SKM-1 (cell line): Measurements from ENCODE around the gene SPRR3.
"Not testable (repeated sequence)": the region's sequence is repeated elsewhere in the genome, so short reads cannot be mapped to it uniquely, and the experiment has no call there.

Source experiments
- DNase-seq: peaks from one replicate; lab custom pipeline; 2025; ENCODE audit not compliant: unreplicated experiment; lab: John Stamatoyannopoulos, UW

SPRR3 gene

DNA sequence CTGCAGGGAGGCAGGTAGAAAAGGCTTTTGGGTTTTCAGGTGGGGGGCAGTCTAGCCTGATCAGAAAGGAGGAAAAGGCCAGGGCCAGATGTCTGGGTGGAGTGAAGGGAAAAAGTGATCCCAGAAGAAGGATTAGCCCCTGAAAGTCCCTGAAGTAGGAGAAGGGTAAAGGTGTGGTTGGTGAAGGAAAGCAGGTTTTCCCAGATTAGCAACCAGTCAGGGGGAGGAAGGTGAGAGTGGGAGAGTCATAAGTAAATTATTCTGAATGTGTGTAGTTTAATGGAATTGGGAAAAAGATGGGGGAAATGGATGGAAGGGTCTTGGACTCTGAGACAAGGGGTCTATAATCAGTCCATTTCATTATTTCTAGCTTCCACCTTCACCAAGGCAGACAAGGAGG is 18.3 kb upstream of the SPRR3 start:
- no peak for DNase-seq

GRCh38 chr1:152983743-152984142 is 17.8 kb upstream of the SPRR3 start, which contains the start of gene SPRR1A:
TSS of gene SPRR1A (plus strand) at chr1:152984081. CDS start at chr1:152985231, 1,150 bp downstream.
- no peak for DNase-seq

DNA sequence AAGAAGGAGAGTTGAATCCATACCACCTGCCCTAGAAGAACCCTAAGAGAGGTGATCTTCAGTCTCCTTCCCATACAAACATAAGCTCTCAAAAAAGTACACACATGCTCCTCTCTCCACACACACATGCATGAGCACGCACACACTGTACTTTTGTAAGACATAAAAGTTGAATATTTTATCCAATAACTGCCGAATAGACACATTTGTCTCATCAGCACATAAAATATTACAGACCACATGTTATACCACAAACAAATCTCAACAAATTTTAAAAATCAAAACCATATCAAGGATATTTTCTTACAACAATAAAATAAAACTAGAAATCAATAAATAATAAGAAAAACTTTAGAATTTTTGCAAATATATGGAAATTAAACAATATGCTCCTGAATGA is 15.0 kb upstream of the SPRR3 start:
- DNase-seq, result no peak

- no peak for DNase-seq
Observed at GRCh38 chr1:152993186-152993585, 8.4 kb upstream of the SPRR3 start.

GRCh38 chr1:152995842-152996241 is 5.7 kb upstream of the SPRR3 start:
- DNase-seq, result no peak

DNA sequence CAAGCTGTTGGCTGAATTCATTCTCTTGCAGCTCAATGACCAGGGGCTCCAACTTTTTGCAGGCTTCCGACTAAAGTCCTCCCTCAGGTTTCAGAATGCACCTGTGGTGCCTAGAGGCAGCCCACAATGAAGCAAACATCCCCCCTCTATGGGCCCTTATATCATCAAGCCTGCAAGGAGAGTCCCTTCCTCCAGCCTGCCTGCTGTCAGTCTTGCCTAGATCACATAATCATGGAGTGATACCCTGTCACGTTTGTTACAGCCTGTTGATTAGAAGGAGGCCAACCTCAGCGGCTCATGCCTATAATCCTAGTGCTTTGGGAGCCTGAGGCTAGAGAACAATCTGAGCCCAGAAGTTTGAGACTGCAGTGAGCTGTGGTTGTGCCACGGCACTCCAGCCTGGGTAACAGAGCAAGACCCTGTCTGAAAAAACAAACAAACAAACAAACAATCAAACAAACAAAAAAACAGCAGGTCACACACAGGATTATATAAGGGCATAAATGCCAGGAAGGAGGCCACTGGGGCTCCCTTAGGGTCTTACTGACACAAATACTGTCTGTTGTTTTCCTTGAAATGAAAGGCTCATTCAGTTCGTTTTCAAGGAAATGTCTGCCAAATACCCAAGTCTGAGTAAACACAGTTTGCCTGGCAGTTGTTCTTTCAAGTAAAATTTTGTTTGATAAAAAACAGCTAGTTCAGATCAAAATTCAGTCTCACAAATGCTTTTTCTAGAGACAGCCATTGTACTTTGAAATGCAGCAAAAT is 4.7 kb upstream of the SPRR3 start:
- no peak for DNase-seq

DNA sequence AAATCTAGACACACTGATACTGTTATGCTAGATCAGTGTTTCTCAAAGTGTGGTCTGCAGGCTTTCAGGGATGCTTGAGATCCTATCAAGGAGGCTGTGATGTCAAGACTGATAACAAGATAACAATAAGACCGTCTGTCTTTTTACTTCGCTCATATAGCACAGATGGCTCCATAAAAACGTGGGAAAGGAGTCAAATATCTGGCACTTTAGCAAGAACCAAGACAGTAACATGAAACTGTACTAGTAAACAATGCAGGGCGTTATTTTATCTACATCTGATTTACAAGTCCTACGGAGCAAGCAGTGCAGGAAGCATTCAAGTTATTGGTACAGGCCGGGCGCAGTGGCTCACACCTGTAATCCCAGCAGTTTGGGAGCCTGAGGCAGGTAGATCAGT is 3.6 kb upstream of the SPRR3 start:
- DNase-seq, result no peak

- DNase-seq, result no peak
Observed at GRCh38 chr1:152998476-152998875, 3.1 kb upstream of the SPRR3 start.

DNA sequence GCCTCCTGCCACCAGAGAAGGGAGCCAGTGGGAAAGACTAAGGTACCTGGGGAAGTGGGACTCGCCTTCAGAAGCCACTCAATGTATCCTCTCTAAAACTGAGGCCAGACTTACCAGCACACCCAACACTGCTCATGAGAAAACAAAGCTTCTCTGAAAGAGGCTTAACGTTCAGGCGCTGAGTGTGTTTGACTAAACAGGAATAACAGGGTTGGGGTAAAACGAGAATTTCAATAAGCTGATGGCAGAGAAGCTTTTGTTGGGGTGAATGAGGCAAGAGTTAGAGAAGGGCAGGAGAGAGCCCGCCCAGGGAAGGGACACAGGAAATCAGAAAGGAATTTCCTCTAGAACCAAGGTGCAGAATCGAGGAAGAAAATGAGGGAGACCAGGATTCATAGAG is 1.7 kb upstream of the SPRR3 start:
- DNase-seq, result no peak

GRCh38 chr1:153000294-153000693 is 1.3 kb upstream of the SPRR3 start:
- no peak for DNase-seq

GRCh38 chr1:153011235-153011758 is 9.7 kb downstream of the SPRR3 start:
- DNase-seq, result not testable (repeated sequence)

DNA sequence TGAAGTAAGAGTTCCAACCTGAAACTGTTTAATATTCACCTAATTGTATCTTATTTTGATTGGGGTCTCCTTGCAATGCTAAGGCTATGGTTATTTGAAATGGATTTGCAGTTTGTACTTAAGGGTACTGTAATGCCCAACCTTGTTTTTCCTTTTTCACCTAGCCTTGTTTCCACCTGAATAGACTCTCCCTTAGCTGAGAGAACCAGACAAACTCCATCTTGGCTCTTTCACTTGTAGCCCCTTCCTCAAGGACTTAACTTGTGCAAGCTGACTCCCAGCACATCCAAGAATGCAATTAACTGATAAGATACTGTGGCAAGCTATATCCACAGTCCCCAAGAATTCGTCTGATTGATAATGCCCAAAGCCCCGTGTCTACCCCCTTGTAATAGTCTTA is 20.3 kb downstream of the SPRR3 start:
- DNase-seq, result not testable (repeated sequence)

DNA sequence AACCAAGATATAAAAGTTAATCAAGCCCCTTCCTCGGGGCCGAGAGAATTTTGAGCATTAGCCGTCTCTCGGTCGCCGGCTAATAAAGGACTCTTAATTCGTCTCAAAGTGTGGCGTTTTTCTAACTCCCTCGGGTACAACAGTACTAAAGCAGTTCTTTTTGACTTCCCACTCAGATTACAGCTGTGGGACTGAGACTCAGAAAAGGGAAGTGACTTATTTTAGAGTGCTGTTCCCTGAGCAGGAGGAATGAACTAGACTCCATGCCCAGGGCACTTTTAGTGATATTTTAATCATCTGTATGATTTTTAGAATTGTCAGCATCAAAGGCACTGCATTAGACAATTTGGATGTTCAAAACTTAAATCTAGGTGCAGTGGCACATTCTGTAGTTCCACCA is 20.8 kb downstream of the SPRR3 start:
- not testable (repeated sequence) for DNase-seq

DNA sequence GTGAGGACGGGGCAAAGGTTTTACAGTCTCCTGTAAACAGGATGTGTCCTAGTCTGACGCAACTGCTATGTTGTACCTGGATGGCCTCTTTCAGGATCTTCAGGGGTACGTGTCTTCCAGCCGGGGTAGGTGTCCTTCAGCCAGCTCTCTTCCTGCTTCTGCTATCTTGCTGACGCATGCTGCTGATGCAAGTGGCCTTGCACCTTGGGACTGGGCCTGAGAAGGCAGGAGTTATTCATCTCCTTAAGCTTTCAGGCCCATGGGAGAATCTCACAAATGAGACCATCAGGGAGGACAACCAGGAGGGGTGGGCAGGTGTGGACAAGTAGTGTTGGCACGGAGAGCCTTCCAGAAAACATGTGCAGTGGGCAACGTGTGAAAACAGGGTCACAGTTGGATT is 21.6 kb downstream of the SPRR3 start:
- DNase-seq, result no peak

- no peak for DNase-seq
Observed at GRCh38 chr1:153024413-153024812, 22.9 kb downstream of the SPRR3 start.

- no peak for DNase-seq
Observed at GRCh38 chr1:153025797-153026196, 24.2 kb downstream of the SPRR3 start.

DNA sequence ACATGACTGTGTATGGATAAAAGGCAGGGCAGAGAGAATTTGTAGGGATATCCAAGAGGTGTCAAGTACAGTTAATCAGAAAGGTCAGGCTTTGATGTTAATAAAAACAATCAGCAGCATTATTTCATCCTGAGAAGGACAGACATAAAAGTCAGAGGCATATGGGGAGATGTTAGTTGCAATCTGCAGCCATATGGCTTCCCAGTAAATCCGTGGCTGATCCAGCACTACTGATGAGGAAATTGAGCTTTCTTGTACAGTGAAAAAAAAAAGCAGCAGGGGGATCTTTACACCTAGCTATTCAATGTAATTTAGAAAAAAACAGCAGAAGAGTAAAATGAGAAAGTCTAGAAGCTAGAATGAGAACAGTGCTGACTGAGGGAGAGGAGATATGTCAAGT is 27.2 kb downstream of the SPRR3 start:
- no peak for DNase-seq

DNA sequence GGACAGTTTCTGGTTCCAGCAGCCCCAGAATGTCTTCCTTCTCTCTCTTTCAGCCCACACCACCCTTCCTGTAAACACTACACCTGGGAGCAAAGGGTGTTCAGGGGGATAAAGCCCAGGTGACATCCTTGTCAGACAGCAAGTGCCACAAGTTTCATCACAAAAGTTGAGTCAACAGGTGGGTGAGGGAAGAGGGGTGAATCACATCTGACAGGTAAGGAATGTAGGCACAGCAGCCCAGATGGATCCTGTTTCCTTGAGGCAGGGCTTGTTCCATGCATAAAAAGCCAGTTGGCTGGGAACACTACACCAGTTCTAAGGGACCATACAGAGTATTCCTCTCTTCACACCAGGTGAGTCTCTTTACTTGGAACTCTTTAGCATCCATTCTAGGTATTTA is 29.3 kb downstream of the SPRR3 start, which contains the start of gene SPRR1B:
Gene SPRR1B, plus strand, starts transcription at position 309 of the 400 bp plus-strand sequence. CDS start 1,143 bp downstream, outside the sequence.
- DNase-seq, result no peak

GRCh38 chr1:153032073-153032472 is 30.5 kb downstream of the SPRR3 start:
- no peak for DNase-seq

- no peak for DNase-seq
Observed at GRCh38 chr1:153032677-153033308, 31.2 kb downstream of the SPRR3 start.

DNA sequence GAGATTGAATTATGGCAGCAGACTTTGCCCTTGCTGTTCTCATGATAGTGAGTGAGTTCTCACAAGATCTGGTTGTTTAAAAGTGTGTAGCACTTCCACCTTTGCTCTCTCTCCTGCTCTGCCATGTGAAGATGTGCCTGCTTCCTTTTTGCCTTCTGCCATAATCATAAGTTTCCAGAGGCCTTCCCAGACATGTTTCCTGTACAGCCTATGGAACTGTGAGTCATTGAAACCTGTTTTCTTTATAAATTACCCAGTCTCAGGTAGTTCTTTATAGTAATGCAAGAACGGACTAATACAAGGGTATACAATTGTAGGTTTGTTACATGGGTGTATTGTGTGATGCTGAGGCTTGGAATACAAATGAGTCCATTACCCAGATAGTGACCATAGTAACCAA is 33.7 kb downstream of the SPRR3 start:
- no peak for DNase-seq

GRCh38 chr1:153040950-153041631 is 39.5 kb downstream of the SPRR3 start, which contains the start of gene SPRR2D:
TSS of gene SPRR2D (minus strand) at chr1:153041120. CDS start at chr1:153040346, 774 bp downstream.
- no peak for DNase-seq
